ENCODE measurements around the gene MAEA. TPM values are rescaled to one million over a fixed set of nuclear protein-coding genes. Genes with fewer than 3 reads are reported as not detected.
A peak's percentile ranks its signal among the peaks of the same experiment; 100 is the strongest.

The MAEA gene
- total RNA-seq, 1 donor from 2014 or later: 68.2 TPM

- Mint-ChIP-seq H3K36me3 (ENCODE audit: low read depth, unreplicated experiment) (peaks cover 19% of the 10 kb centered on the region), H3K4me3 (ENCODE audit: unreplicated experiment) (peak overlapping the region; percentile 32), H3K9me3 (ENCODE audit: unreplicated experiment) (no peaks in the 10 kb centered on the region), H3K27me3 (ENCODE audit: unreplicated experiment) (peaks cover 15% of the 10 kb centered on the region), H3K4me1 (ENCODE audit: unreplicated experiment) (peaks cover 18% of the 10 kb centered on the region), H3K27ac (ENCODE audit: unreplicated experiment) (peak overlapping the region; percentile 75)
- no peak for DNase-seq (ENCODE audit: low spot score)
- no peak for TF ChIP-seq CTCF (IDR thresholded peaks at IDR 0.05; ENCODE audit: unreplicated experiment)
These were observed 59.9 kb downstream of the MAEA start for GRCh38 chr4:1349359-1350168.

- peaks cover 11% of the 10 kb centered on the region for H3K27me3 Mint-ChIP-seq (ENCODE audit: unreplicated experiment)
- peaks cover 14% of the 10 kb centered on the region for H3K4me1 Mint-ChIP-seq (ENCODE audit: unreplicated experiment)
- peaks cover 16% of the 10 kb centered on the region for H3K36me3 Mint-ChIP-seq (ENCODE audit: low read depth, unreplicated experiment)
- no peak for DNase-seq (ENCODE audit: low spot score)
- no peak overlapping the region for H3K4me3 Mint-ChIP-seq (ENCODE audit: unreplicated experiment)
- no peaks in the 10 kb centered on the region for H3K9me3 Mint-ChIP-seq (ENCODE audit: unreplicated experiment)
- TF ChIP-seq CTCF (IDR thresholded peaks at IDR 0.05; ENCODE audit: unreplicated experiment): no peak
- no peak overlapping the region for H3K27ac Mint-ChIP-seq (ENCODE audit: unreplicated experiment)
These were observed 60.5 kb downstream of the MAEA start for GRCh38 chr4:1350169-1350520.

- H3K9me3 Mint-ChIP-seq (ENCODE audit: unreplicated experiment): no peaks in the 10 kb centered on the region
- H3K4me1 Mint-ChIP-seq (ENCODE audit: unreplicated experiment): peaks cover 14% of the 10 kb centered on the region
- H3K4me3 Mint-ChIP-seq (ENCODE audit: unreplicated experiment): no peak overlapping the region
- no peak overlapping the region for H3K27ac Mint-ChIP-seq (ENCODE audit: unreplicated experiment)
- DNase-seq (ENCODE audit: low spot score): peak; percentile 93
- peaks cover 12% of the 10 kb centered on the region for H3K27me3 Mint-ChIP-seq (ENCODE audit: unreplicated experiment)
- TF ChIP-seq CTCF (IDR thresholded peaks at IDR 0.05; ENCODE audit: unreplicated experiment): peak; percentile 87
- H3K36me3 Mint-ChIP-seq (ENCODE audit: low read depth, unreplicated experiment): peaks cover 12% of the 10 kb centered on the region
These were observed 62.3 kb downstream of the MAEA start for GRCh38 chr4:1351854-1352566.

GRCh38 chr4:1352567-1352900 is 62.8 kb downstream of the MAEA start:
- no peak overlapping the region for H3K4me3 Mint-ChIP-seq (ENCODE audit: unreplicated experiment)
- peaks cover 12% of the 10 kb centered on the region for H3K27me3 Mint-ChIP-seq (ENCODE audit: unreplicated experiment)
- no peaks in the 10 kb centered on the region for H3K9me3 Mint-ChIP-seq (ENCODE audit: unreplicated experiment)
- peaks cover 12% of the 10 kb centered on the region for H3K36me3 Mint-ChIP-seq (ENCODE audit: low read depth, unreplicated experiment)
- H3K4me1 Mint-ChIP-seq (ENCODE audit: unreplicated experiment): peaks cover 14% of the 10 kb centered on the region
- TF ChIP-seq CTCF (IDR thresholded peaks at IDR 0.05; ENCODE audit: unreplicated experiment): no peak
- no peak for DNase-seq (ENCODE audit: low spot score)
- H3K27ac Mint-ChIP-seq (ENCODE audit: unreplicated experiment): no peak overlapping the region
